HG03095 (cell line): ENCODE measurements around the gene FPGS.

Source experiments
- ATAC-seq: cut with Tn5 transposase; IDR thresholded peaks from one replicate; pipeline ENCODE4 v1.9.1; 2021; ENCODE audit warnings: moderate library complexity; ENCODE audit not compliant: unreplicated experiment

FPGS gene

GRCh38 chr9:127856094-127856728, 53.5 kb downstream of the FPGS start:
- ATAC-seq, result no peak

- ATAC-seq, result no peak
Measured at GRCh38 chr9:127856729-127857116, 54.0 kb downstream of the FPGS start.

- ATAC-seq, result no peak
Measured at GRCh38 chr9:127857278-127857677, 54.6 kb downstream of the FPGS start.

DNA sequence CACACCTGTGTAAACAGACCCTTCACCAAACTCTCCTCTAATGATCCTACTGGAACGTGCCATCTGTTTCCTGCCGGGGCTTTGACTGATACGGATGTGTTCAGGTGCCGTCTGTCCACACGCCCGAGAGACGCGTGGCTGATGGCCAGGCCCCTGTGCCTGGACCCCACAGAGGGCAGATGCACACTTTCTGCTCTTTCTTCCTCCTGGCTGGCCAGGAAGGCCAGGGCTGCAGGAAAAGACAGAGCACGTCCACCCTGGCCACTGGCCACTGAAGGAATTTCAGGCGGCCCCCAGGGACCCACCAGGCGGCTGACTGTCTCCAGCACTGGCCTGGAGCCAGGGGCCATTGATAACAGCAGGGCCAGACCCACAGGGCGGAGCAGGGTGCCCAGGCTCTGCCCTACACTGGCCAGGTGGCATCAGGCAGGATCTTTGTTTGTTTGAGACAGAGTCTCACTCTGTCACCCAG, 55.4 kb downstream of the FPGS start:
- no peak for ATAC-seq

- no peak for ATAC-seq
Measured at GRCh38 chr9:127860260-127860659, 57.6 kb downstream of the FPGS start.

GRCh38 chr9:127860779-127861178, 58.1 kb downstream of the FPGS start:
- ATAC-seq, result no peak

DNA sequence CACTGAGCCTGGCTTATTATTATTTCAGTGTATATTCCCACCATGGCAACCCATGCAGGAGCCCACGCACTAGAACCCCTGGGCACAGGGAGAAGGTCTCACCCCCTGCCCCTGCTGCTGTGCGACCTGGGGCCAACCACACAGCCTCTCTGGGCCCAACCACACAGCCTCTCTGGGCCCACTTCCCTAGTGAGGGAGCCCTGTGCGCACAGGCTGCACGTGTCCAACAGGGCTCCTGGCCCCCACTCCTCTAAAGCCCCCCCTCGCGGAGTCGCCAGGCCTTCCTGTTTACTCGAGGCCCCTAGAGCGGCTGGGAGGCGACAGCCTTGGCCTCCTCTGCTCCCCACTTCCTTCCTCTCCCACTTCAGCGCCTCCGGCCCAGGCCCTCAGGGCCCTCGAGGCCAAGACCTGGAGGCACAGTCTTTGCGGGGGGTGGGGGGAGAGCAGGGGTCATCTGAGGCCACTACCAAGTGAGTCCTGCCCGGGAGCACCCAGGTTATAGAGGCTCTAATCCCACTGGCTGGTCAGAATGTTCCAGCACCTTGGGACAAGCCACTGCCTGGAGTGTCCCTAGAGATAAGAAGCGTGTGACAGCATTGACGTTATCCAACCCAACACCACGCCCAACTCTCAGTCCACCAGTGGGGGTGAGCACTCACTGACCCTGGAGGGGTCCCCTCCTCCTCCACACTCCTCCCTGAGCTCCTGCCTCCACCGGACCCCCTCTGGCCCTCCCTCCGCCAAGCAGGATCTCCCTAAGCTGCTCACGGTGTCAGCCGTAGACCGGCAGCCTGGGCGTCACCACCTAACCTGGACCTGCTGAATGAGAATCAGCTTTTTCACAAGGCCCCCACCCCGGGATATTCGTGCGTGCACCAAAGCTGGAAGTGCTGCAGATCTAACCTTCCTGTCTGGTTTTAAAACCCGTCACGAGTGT, 59.7 kb downstream of the FPGS start:
- ATAC-seq, result no peak

DNA sequence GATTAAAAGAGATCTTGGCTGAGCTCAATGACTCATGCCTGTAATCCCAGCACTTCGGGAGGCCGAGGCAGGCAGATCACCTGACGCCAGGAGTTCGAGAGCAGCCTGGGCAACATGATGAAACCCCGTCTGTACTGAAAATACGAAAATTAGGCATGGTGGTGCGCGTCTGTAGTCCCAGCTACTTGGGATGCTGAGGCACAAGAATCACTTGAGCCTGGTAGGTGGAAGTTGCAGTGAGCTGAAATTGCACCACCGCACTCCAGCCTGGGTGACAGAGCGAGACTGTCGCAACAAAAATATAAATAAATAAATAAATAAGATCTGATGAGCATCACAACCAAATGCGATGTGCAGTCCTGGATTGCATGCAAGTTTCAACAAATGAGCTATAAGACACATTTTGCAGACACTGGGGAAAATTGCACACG, 60.5 kb downstream of the FPGS start:
- ATAC-seq, result no peak
